Measurements from ENCODE around the gene S100A10. TPM values are rescaled to one million over a fixed set of nuclear protein-coding genes. Genes with fewer than 3 reads are reported as not detected.

The S100A10 gene
- total RNA-seq, 3 donors from 2014 or later (not counting 1 experiment from before 2014, with no cell fraction given), result 142 to 200 (median 183) TPM

- no peaks in the 10 kb centered on the region for H3K9me3 Mint-ChIP-seq
- Histone ChIP-seq H3K4me1 (ENCODE audit: control insufficient read depth, insufficient read depth, low read length) (no peaks in the 10 kb centered on the region), H3K27ac (ENCODE audit: low read length) (no peak overlapping the region), H3K36me3 (ENCODE audit: control insufficient read depth, insufficient read depth, low read length) (no peaks in the 10 kb centered on the region), H3K4me3 (ENCODE audit: low read length) (no peak overlapping the region), H3K27me3 (ENCODE audit: control insufficient read depth, insufficient read depth, low read length) (no peaks in the 10 kb centered on the region), H3K9me3 (ENCODE audit: control insufficient read depth, insufficient read depth, low read length) (no peaks in the 10 kb centered on the region)
- DNase-seq, result no peak
- H3K36me3 Mint-ChIP-seq, result no peaks in the 10 kb centered on the region
- TF ChIP-seq CTCF (IDR thresholded peaks at IDR 0.05), result no peak
- intact Hi-C loops (cut with micrococcal nuclease), result no loop called here
- no peak overlapping the region for H3K27ac Mint-ChIP-seq
- H3K4me1 Mint-ChIP-seq, result no peaks in the 10 kb centered on the region
- WGBS (ENCODE audit: insufficient coverage), result 90% methylated on average over 4 of the region's 4 CpGs
- no peak overlapping the region for H3K4me3 Mint-ChIP-seq
- H3K27me3 Mint-ChIP-seq (ENCODE audit: low read depth in 2 of 2), result peaks cover 5 to 13% of the 10 kb centered on the region in 2 donors
- no peak for ATAC-seq
Observed at GRCh38 chr1:151961833-151962232, 31.8 kb downstream of the S100A10 start.

- no CpG with 5 or more reads among the region's 2 CpGs for WGBS (ENCODE audit: insufficient coverage)
- H3K4me1 ChIP-seq (ENCODE audit: control insufficient read depth, insufficient read depth, low read length), result no peaks in the 10 kb centered on the region
- Mint-ChIP-seq H3K9me3 (no peaks in the 10 kb centered on the region), H3K4me1 (no peaks in the 10 kb centered on the region), H3K27ac (no peak overlapping the region), H3K36me3 (no peaks in the 10 kb centered on the region), H3K27me3 (ENCODE audit: low read depth in 2 of 2) (peaks cover 5 to 9% of the 10 kb centered on the region in 2 donors), H3K4me3 (no peak overlapping the region)
- H3K27ac ChIP-seq (ENCODE audit: low read length), result no peak overlapping the region
- DNase-seq, result no peak
- H3K36me3 ChIP-seq (ENCODE audit: control insufficient read depth, insufficient read depth, low read length), result no peaks in the 10 kb centered on the region
- no peak for TF ChIP-seq CTCF (IDR thresholded peaks at IDR 0.05)
- intact Hi-C loops (cut with micrococcal nuclease), result no loop called here
- ATAC-seq, result no peak
- H3K27me3 ChIP-seq (ENCODE audit: control insufficient read depth, insufficient read depth, low read length), result no peaks in the 10 kb centered on the region
- no peak overlapping the region for H3K4me3 ChIP-seq (ENCODE audit: low read length)
- H3K9me3 ChIP-seq (ENCODE audit: control insufficient read depth, insufficient read depth, low read length), result no peaks in the 10 kb centered on the region
Observed at GRCh38 chr1:151960780-151961513, 32.7 kb downstream of the S100A10 start.

- H3K27ac Mint-ChIP-seq, result no peak overlapping the region
- ATAC-seq (no peak), DNase-seq (no peak)
- no peaks in the 10 kb centered on the region for H3K4me1 Mint-ChIP-seq
- no peak overlapping the region for H3K4me3 ChIP-seq (ENCODE audit: low read length)
- H3K27me3 ChIP-seq (ENCODE audit: control insufficient read depth, insufficient read depth, low read length), result no peaks in the 10 kb centered on the region
- WGBS (ENCODE audit: insufficient coverage), result 90% methylated on average over 2 of the region's 2 CpGs
- no peaks in the 10 kb centered on the region for H3K36me3 ChIP-seq (ENCODE audit: control insufficient read depth, insufficient read depth, low read length)
- H3K36me3 Mint-ChIP-seq, result no peaks in the 10 kb centered on the region
- H3K4me1 ChIP-seq (ENCODE audit: control insufficient read depth, insufficient read depth, low read length), result no peaks in the 10 kb centered on the region
- H3K27me3 Mint-ChIP-seq (ENCODE audit: low read depth in 2 of 2), result no peaks in the 10 kb centered on the region
- no peaks in the 10 kb centered on the region for H3K9me3 ChIP-seq (ENCODE audit: control insufficient read depth, insufficient read depth, low read length)
- no peaks in the 10 kb centered on the region for H3K9me3 Mint-ChIP-seq
- H3K27ac ChIP-seq (ENCODE audit: low read length), result no peak overlapping the region
- intact Hi-C loops (cut with micrococcal nuclease), result no loop called here
- no peak overlapping the region for H3K4me3 Mint-ChIP-seq
- TF ChIP-seq CTCF (IDR thresholded peaks at IDR 0.05), result no peak
Observed at GRCh38 chr1:151958959-151959358, 34.7 kb downstream of the S100A10 start.

All from natural killer cell (primary cell).